Ectodermal cell (in vitro differentiated cells): ENCODE results near the gene NQO2.

ENCODE experiments used
- H3K27ac ChIP-seq: 2 replicates; pipeline ENCODE4 v1.7.0; 2013; ENCODE audit warnings: mild to moderate bottlenecking, low read depth, low read length; ENCODE audit not compliant: insufficient read depth, poor library complexity, severe bottlenecking
- H3K27me3 ChIP-seq: 2 replicates; pipeline ENCODE4 v1.7.0; 2013; ENCODE audit warnings: mild to moderate bottlenecking, low read length; ENCODE audit not compliant: insufficient read depth, control insufficient read depth, poor library complexity, severe bottlenecking
- H3K36me3 ChIP-seq: one replicate; pipeline ENCODE4 v1.7.0; 2013; ENCODE audit warnings: low read length; ENCODE audit not compliant: control insufficient read depth, insufficient read depth
- H3K4me1 ChIP-seq: one replicate; pipeline ENCODE4 v1.7.0; 2013; ENCODE audit warnings: low read length; ENCODE audit not compliant: control insufficient read depth, insufficient read depth
- H3K4me3 ChIP-seq: 2 replicates; pipeline ENCODE4 v1.7.0; 2013; ENCODE audit warnings: low read depth, low read length, control low read depth; ENCODE audit not compliant: insufficient read depth
- H3K9me3 ChIP-seq: 2 replicates; pipeline ENCODE4 v1.7.0; 2013; ENCODE audit warnings: mild to moderate bottlenecking, low read length, moderate library complexity; ENCODE audit not compliant: control insufficient read depth
- WGBS, 2 experiments: methylation state at CpG; one replicate each; pipeline ENCODE4 v1.1.7; 2013; ENCODE audit warnings: missing lambda C conversion rate in 2 of 2; 5-methylcytosine and 5-hydroxymethylcytosine counted together

NQO2 gene

GRCh38 chr6:2959909-2960719 is 39.6 kb upstream of the NQO2 start:
- Histone ChIP-seq H3K4me3 (no peak overlapping the region), H3K27me3 (no peaks in the 10 kb centered on the region), H3K4me1 (peaks cover 13% of the 10 kb centered on the region), H3K27ac (no peak overlapping the region), H3K36me3 (no peaks in the 10 kb centered on the region), H3K9me3 (no peaks in the 10 kb centered on the region)
- WGBS, 2 experiments: 57 to 61% methylated on average over 12 of the region's 12 CpGs

GRCh38 chr6:2960935-2961334 is 38.8 kb upstream of the NQO2 start:
- H3K9me3 ChIP-seq: no peaks in the 10 kb centered on the region
- H3K27ac ChIP-seq: no peak overlapping the region
- 94 to 96% methylated on average over 4 of the region's 4 CpGs for WGBS, 2 experiments
- H3K4me1 ChIP-seq: peaks cover 13% of the 10 kb centered on the region
- no peak overlapping the region for H3K4me3 ChIP-seq
- no peaks in the 10 kb centered on the region for H3K36me3 ChIP-seq
- H3K27me3 ChIP-seq: no peaks in the 10 kb centered on the region

DNA sequence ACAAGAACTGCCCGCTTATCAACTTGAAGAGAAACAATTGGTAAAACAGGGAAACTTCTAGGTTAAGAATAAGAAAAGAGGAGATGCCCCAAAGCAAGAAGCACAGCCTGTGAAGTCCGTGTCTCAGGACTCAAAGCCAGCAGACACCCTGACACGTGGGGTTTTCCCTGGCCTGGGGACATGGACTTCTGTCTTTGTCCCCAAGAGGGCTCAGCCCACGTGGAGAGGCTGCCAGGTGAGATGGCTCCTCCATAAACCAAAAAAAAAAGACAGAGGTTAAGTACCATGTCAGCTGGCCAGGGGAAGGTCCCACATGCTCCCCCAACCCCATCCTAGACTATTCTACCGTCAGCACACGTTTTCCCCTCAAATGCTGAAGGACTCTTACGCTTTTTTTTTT is 38.2 kb upstream of the NQO2 start:
- no peak overlapping the region for H3K27ac ChIP-seq
- peaks cover 13% of the 10 kb centered on the region for H3K4me1 ChIP-seq
- no peak overlapping the region for H3K4me3 ChIP-seq
- WGBS, 2 experiments: 82 to 92% methylated on average over 7 of the region's 7 CpGs
- no peaks in the 10 kb centered on the region for H3K9me3 ChIP-seq
- no peaks in the 10 kb centered on the region for H3K27me3 ChIP-seq
- no peaks in the 10 kb centered on the region for H3K36me3 ChIP-seq

- H3K27me3 ChIP-seq: no peaks in the 10 kb centered on the region
- H3K27ac ChIP-seq: no peak overlapping the region
- no peak overlapping the region for H3K4me3 ChIP-seq
- peaks cover 13% of the 10 kb centered on the region for H3K4me1 ChIP-seq
- WGBS, 2 experiments: 89% methylated on average over 9 of the region's 9 CpGs
- H3K36me3 ChIP-seq: no peaks in the 10 kb centered on the region
- no peaks in the 10 kb centered on the region for H3K9me3 ChIP-seq
Measured at GRCh38 chr6:2962004-2962403, 37.7 kb upstream of the NQO2 start.

GRCh38 chr6:2962636-2963035 is 37.1 kb upstream of the NQO2 start:
- 84 to 96% methylated on average over 3 of the region's 3 CpGs for whole genome bisulfite sequencing, 2 experiments
- Histone ChIP-seq H3K36me3 (no peaks in the 10 kb centered on the region), H3K27ac (no peak overlapping the region)

GRCh38 chr6:2963756-2964155 is 35.9 kb upstream of the NQO2 start:
- Histone ChIP-seq H3K27ac (no peak overlapping the region), H3K4me1 (peaks cover 13% of the 10 kb centered on the region), H3K27me3 (no peaks in the 10 kb centered on the region), H3K4me3 (no peak overlapping the region), H3K36me3 (no peaks in the 10 kb centered on the region), H3K9me3 (no peaks in the 10 kb centered on the region)
- 93 to 95% methylated on average over 7 of the region's 8 CpGs for WGBS, 2 experiments

More at GRCh38 chr6:2962636-2963035, 37.1 kb upstream of the NQO2 start:
- H3K27me3 ChIP-seq: no peaks in the 10 kb centered on the region
- no peak overlapping the region for H3K4me3 ChIP-seq
- H3K9me3 ChIP-seq: no peaks in the 10 kb centered on the region
- H3K4me1 ChIP-seq: peaks cover 13% of the 10 kb centered on the region

DNA sequence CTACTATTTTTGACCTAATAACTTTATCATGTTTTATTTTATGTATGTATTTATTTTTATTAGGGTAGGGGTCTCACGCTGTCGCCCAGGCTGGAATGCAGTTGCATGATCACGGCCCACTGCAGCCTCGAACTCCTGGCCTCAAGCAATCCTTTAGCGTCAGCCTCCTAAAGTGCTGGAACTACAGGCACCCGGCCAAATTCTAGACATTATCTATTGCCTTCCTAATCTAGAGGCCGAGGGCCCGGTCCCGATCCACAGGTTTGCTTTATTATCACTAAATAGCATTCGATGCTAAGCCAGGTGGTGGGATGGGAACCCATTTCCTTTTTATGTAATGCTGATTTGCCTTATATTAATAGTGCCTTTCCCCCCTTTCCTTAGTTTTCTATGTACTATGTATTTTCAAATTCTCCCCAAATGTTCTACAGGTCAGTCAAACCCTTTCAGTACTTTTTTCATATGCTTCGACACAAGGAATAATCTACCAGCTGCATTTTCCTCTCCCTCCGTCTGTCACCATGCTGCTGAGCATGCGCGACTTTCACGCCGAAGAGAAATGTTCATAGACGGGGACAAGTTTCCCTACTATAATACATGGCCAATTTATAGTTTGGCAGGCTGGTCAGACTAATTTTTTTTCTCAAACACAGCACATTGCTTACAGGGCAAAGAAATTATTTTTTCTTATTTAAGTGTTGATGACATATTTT is 34.7 kb upstream of the NQO2 start:
- peaks cover 9% of the 10 kb centered on the region for H3K4me1 ChIP-seq
- 93 to 95% methylated on average over 17 of the region's 17 CpGs for WGBS, 2 experiments
- H3K4me3 ChIP-seq: no peak overlapping the region
- H3K27ac ChIP-seq: no peak overlapping the region
- H3K9me3 ChIP-seq: no peaks in the 10 kb centered on the region
- no peaks in the 10 kb centered on the region for H3K36me3 ChIP-seq
- H3K27me3 ChIP-seq: no peaks in the 10 kb centered on the region

- H3K27me3 ChIP-seq: peaks cover 12% of the 10 kb centered on the region
- no peak overlapping the region for H3K27ac ChIP-seq
- H3K4me1 ChIP-seq: peaks cover 9% of the 10 kb centered on the region
- WGBS, 2 experiments: 62% methylated on average over 9 of the region's 9 CpGs
- no peaks in the 10 kb centered on the region for H3K9me3 ChIP-seq
- H3K36me3 ChIP-seq: no peaks in the 10 kb centered on the region
- H3K4me3 ChIP-seq: no peak overlapping the region
Measured at GRCh38 chr6:2966347-2966746, 33.3 kb upstream of the NQO2 start.

DNA sequence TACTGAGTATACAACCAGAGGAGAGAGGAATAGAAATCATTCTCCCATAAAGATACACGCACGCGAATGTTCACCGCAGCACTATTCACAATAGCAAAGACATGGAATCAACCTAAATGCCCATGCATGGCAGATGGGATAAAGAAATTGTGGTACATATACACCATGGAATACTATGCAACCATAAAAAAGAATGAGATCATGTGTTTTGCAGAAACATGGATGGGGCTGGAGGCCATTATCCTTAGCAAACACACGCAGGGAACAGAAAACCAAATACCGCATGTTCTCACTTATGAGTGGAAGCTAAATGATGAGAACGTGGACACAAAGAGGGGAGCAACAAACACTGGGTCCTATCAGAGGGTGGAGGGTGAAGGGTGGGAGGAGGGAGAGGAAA is 31.8 kb upstream of the NQO2 start:
- Histone ChIP-seq H3K9me3 (no peaks in the 10 kb centered on the region), H3K27ac (no peak overlapping the region), H3K4me3 (no peak overlapping the region), H3K4me1 (peaks cover 13% of the 10 kb centered on the region), H3K27me3 (peaks cover 26% of the 10 kb centered on the region), H3K36me3 (no peaks in the 10 kb centered on the region)
- 93 to 98% methylated on average over 7 of the region's 7 CpGs for WGBS, 2 experiments

DNA sequence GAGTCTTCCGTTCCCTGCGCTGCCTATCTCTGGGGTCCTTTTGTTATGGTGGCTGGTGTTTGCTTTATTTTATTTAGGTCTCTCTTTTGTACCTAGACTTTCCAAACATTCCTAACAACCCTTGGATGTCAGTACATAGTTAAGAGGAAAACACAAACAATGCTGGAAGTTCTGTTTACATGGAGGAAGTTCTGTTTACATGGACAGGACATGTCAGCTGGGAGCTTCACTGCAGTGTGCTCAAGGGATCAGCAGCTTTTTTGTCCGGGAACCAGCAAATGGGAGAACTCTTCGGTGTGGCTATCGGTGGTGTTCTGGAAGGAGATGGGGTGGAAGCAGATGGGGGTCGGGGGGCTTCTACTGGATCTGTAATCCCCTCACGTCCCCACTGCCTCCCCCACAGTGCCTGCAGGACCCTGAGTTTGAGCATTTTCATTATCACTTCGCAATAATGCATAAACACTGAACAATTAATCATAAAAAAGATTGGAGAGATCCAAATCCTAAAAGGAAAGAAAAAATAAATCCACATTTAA is 31.0 kb upstream of the NQO2 start:
- Histone ChIP-seq H3K27ac (no peak overlapping the region), H3K4me3 (no peak overlapping the region), H3K36me3 (no peaks in the 10 kb centered on the region), H3K9me3 (no peaks in the 10 kb centered on the region), H3K4me1 (peaks cover 13% of the 10 kb centered on the region), H3K27me3 (peaks cover 26% of the 10 kb centered on the region)
- 58 to 86% methylated on average over 6 to 7 of the region's 8 CpGs for whole genome bisulfite sequencing, 2 experiments
